Activated T-helper 9 cell treated with anti-CD3 and anti-CD28 coated beads, Interleukin-2, amount 50 U/mL, for 16 hours (primary cell): ENCODE results near the gene KCNJ12.
"Not testable (repeated sequence)": the region's sequence is repeated elsewhere in the genome, so short reads cannot be mapped to it uniquely, and the experiment has no call there.

Source experiments
- DNase-seq: peaks from one replicate; pipeline ENCODE4 v3.0.0-alpha.2; 2020; ENCODE audit warnings: low read depth

KCNJ12 gene

DNA sequence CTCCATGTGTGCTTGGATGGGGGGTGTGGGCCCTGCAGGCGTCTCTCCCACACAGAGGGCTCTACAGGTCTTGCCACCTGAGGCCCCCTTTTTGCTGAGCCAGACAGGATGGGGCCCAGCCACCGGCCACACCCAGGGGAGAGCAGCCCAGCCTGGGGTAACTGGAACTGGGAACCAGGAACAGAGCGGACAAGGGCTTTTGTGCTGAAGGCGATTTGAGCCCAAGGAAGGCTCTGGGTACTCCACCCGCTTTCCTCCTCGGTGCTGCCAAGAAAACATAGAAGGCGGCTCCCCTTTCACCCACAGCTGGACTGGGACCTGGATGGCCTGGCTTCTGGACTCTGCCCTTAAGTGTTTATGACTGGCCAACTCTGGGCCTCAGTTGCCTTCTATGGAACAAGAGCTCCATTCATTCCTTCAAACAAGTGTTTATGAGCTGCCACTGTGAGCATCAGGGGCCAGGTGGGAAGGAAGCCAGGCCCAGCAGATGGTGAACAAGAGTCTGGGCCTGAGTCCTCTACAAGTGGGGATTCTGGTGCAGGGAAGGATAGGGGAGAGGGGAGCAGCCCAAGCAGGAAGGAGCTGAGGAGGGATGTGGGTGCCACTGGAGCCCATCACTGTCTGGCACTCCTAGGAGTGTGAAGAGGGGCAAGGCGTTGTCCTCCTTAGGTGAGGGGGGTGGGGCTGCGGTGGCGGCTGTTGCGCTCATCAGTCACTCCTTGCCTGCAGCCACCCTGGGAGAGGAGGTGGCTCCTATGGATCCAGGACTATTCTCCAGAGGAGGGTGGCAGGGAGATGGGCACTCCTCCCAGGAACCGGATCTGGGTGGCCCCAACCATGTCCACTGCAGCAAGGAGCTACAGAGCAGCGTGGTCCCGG lies 46.4 kb downstream of the KCNJ12 start:
- not testable (repeated sequence) for DNase-seq

GRCh38 chr17:21423190-21423493 lies 47.0 kb downstream of the KCNJ12 start:
- not testable (repeated sequence) for DNase-seq

- DNase-seq: not testable (repeated sequence)
These were observed 48.5 kb downstream of the KCNJ12 start for GRCh38 chr17:21424697-21425096.

- no peak for DNase-seq
These were observed 49.2 kb downstream of the KCNJ12 start for GRCh38 chr17:21425321-21425720.

- DNase-seq: no peak
These were observed 49.6 kb downstream of the KCNJ12 start for GRCh38 chr17:21425736-21426135.

GRCh38 chr17:21426246-21426645 lies 50.1 kb downstream of the KCNJ12 start:
- not testable (repeated sequence) for DNase-seq

GRCh38 chr17:21426876-21427275 lies 50.7 kb downstream of the KCNJ12 start:
- not testable (repeated sequence) for DNase-seq

- not testable (repeated sequence) for DNase-seq
These were observed 51.6 kb downstream of the KCNJ12 start for GRCh38 chr17:21427727-21428126.

GRCh38 chr17:21428752-21429424 lies 52.7 kb downstream of the KCNJ12 start:
- DNase-seq: not testable (repeated sequence)

DNA sequence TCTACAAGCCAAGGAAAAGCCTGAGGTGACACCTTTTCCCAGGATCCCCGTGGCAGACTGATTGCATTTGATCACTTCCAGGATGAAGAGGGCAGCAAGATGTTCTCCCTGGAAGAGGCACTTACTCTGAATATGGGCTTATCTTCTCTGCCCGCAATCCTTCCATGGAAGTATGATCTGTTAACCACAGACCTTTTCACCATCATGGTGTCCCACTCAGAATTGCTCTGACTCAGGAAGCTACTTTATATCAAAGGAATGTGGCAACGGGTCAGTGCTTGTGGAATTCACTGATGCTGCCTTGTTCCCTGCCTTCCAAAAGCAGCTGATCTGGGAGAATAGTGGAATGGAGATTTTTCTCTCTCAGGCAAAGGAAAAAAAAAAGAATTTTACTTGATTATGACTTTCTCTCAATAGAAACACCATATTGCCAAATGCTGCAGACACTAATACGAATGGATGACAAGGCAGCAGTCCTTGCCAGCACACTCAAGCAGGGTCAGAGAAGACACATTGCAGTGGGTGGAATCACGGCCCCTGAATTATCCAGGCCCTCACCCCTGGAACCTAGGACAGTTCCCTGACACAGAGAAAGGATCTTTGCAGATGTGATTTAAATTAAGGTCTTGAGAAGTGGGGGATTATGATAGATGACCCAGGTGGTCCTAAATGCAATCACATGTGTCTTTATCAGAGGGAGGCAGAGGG lies 53.9 kb downstream of the KCNJ12 start:
- DNase-seq: not testable (repeated sequence)

- DNase-seq: not testable (repeated sequence)
These were observed 57.8 kb downstream of the KCNJ12 start for GRCh38 chr17:21433971-21434370.

- not testable (repeated sequence) for DNase-seq
These were observed 58.8 kb downstream of the KCNJ12 start for GRCh38 chr17:21434976-21435375.

DNA sequence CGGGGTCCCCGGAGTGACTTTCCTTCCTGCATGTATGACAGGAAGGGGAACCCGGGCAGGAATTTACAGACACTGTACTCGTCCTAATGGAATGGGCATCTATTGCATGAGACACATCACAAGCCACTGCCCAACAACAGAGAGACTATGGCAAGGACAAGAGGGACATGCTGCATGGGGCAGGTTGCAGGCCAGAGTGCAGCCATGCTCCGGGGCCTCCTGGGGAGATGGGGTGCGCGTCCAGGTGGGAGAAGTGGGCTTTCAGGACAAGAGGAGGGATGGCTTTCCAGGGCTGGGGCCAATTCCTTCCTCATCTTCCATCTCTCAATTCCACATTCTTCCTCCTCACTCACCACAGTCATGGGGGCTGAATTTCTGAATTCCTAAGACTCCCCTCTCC lies 60.3 kb downstream of the KCNJ12 start:
- DNase-seq: not testable (repeated sequence)

GRCh38 chr17:21436883-21437836 lies 61.0 kb downstream of the KCNJ12 start:
- not testable (repeated sequence) for DNase-seq

DNA sequence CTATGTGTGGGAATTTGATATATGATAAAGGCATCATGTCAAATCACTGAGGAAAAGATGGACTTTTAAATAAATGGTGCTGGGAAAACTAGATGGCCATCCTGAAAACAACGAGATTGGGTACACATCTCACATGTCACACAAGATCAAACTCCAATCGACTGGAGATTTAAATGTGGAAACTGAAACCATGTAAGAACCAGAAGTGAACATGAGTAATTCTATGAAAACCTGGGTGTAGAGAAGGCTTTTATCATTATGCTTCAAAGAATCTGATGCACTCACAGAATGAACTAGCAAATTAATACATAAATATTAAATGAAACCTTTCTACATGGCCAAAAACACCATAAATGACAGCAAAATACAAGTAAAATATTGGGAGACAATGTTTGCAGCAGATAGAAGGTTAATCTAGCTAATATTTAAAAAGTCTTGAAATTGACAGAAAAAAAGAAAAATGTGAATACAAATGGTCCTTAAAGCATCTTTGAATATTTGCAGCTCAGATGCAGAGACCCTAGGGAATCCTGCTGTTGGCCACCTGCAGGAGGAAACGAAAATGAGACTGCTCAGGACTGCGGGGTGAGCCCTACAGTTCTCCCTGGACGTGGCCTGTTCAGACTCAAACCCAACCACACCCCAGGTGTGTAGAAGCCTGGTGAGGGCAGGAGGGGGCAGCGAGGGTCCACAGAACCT lies 62.3 kb downstream of the KCNJ12 start:
- not testable (repeated sequence) for DNase-seq

- DNase-seq: not testable (repeated sequence)
These were observed 62.8 kb downstream of the KCNJ12 start for GRCh38 chr17:21439015-21439336.

- no peak for DNase-seq
These were observed 69.0 kb downstream of the KCNJ12 start for GRCh38 chr17:21445091-21445650.

DNA sequence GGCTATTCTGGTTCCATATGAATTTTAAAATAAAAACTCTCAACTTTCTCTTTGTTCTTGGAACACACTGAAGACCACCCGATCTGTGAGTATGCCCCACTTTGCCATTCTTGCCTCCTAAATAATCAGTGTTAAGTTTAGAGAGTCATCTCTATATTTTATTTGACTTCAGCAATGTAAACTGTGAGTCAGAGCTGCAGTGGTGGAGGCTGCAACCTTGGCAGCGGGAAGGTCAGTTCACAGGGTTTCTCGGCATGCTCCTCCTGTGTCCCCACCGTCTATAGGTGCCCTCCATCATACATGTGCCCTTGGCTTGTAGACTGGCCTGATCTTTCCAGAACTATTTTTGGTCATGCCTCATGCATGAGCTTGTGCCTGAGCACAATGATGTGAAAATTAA lies 71.4 kb downstream of the KCNJ12 start:
- not testable (repeated sequence) for DNase-seq

DNA sequence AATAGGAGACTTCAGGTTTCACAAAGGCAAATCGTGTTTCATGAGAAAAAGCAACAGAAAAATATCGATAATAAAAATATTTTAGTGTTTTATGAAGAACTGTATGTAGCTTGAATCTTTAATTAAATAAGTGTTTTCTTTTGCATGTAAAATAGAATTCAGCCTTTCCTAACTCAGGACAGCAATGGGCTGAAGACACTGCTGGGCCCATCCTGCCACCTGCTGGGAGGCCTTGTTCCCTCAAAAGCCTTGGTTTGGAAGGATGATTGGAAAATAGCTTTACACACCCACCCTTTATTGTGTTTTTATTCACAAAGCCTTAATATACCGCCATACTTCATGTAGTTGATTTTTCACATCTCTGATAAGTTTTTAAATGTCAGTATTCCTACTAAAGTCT lies 73.7 kb downstream of the KCNJ12 start:
- not testable (repeated sequence) for DNase-seq

GRCh38 chr17:21451975-21452374 lies 75.8 kb downstream of the KCNJ12 start:
- no peak for DNase-seq
